SK-N-MC (cell line): Measurements from ENCODE around the gene MYO5A.
"Not testable (repeated sequence)": the region's sequence is repeated elsewhere in the genome, so short reads cannot be mapped to it uniquely, and the experiment has no call there.

ENCODE experiments used
- DNase-seq: peaks from one replicate; pipeline ENCODE4 v3.0.0-alpha.2; 2011; ENCODE audit warnings: low read depth, low spot score
- H3K27ac ChIP-seq: fragments of 200-600 bp; sonication (generic); 2 replicates; pipeline ENCODE4 v1.5.1; 2016; ENCODE audit warnings: mixed run types
- H3K36me3 ChIP-seq: fragments of 200-600 bp; sonication (generic); 2 replicates; pipeline ENCODE4 v1.6.1; 2017; ENCODE audit warnings: antibody characterized with exemption, low read length, mixed read lengths; ENCODE audit not compliant: insufficient read depth
- H3K4me3 ChIP-seq: fragments of 200-600 bp; sonication (generic); 2 replicates; pipeline ENCODE4 v1.5.1; 2016
- H3K9ac ChIP-seq: fragments of 200-600 bp; sonication (generic); 2 replicates; pipeline ENCODE4 v1.8.0; 2017; ENCODE audit warnings: mixed run types, mixed read lengths; ENCODE audit not compliant: insufficient read length
- H3K9me3 ChIP-seq: fragments of 200-600 bp; sonication (generic); 2 replicates; pipeline ENCODE4 v1.6.1; 2017; ENCODE audit warnings: low read depth, mild to moderate bottlenecking, antibody characterized with exemption, low read length, moderate library complexity, mixed read lengths
- EZH2 ChIP-seq: fragments of 200-600 bp; sonication (generic); IDR thresholded peaks from one replicate; pipeline ENCODE4 v1.6.1; 2017; ENCODE audit warnings: antibody characterized with exemption
- FOXP2 ChIP-seq: optimal IDR thresholded peaks from 2 replicates; pipeline ENCODE3; 2011; ENCODE audit warnings: mild to moderate bottlenecking, moderate library complexity; ENCODE audit not compliant: insufficient read depth; ENCODE audit errors: extremely low read length, control extremely low read depth
- POLR2AphosphoS5 ChIP-seq: IDR thresholded peaks from 2 replicates; pipeline ENCODE4 v1.6.1; 2012; ENCODE audit warnings: mild to moderate bottlenecking, low read depth, low read length, borderline replicate concordance

The MYO5A gene

GRCh38 chr15:52528564-52529340, at the start of gene MYO5A:
TSS of gene MYO5A (minus strand) at chr15:52528880. CDS start at chr15:52528806, 74 bp downstream.
- peak within 1 kb of the TSS; percentile 90 for H3K4me3 ChIP-seq
- no peaks in the 10 kb centered on the region for H3K36me3 ChIP-seq
- DNase-seq = no peak
- TF ChIP-seq FOXP2 (no peak), POLR2AphosphoS5 (no peak)
- H3K27ac ChIP-seq = no peak within 1 kb of the TSS
- H3K9ac ChIP-seq = peak within 1 kb of the TSS; percentile 68
- H3K9me3 ChIP-seq = no peaks in the 10 kb centered on the region

- Histone ChIP-seq H3K9me3 (no peaks in the 10 kb centered on the region), H3K36me3 (no peaks in the 10 kb centered on the region), H3K9ac (no peak overlapping the region), H3K27ac (no peak overlapping the region), H3K4me3 (no peak overlapping the region)
- DNase-seq = no peak
- TF ChIP-seq POLR2AphosphoS5 (no peak), FOXP2 (no peak)
Measured at GRCh38 chr15:52576692-52577091, 48.0 kb upstream of the MYO5A start.

GRCh38 chr15:52575573-52575972, 46.9 kb upstream of the MYO5A start:
- not testable (repeated sequence) for H3K9ac ChIP-seq, DNase-seq, H3K4me3 ChIP-seq, H3K27ac ChIP-seq, H3K9me3 ChIP-seq, H3K36me3 ChIP-seq

GRCh38 chr15:52575072-52575471, 46.4 kb upstream of the MYO5A start:
- Histone ChIP-seq H3K27ac (no peak overlapping the region), H3K9me3 (no peaks in the 10 kb centered on the region), H3K9ac (no peak overlapping the region), H3K4me3 (no peak overlapping the region), H3K36me3 (no peaks in the 10 kb centered on the region)
- TF ChIP-seq POLR2AphosphoS5 (no peak), FOXP2 (no peak)
- no peak for DNase-seq

GRCh38 chr15:52574623-52575022, 45.9 kb upstream of the MYO5A start:
- not testable (repeated sequence) for H3K4me3 ChIP-seq, H3K36me3 ChIP-seq, DNase-seq, H3K27ac ChIP-seq, H3K9ac ChIP-seq, H3K9me3 ChIP-seq

GRCh38 chr15:52568601-52569585, 40.2 kb upstream of the MYO5A start, which contains the start of gene ARPP19:
TSS of gene ARPP19 (minus strand) at chr15:52569030. CDS start at chr15:52568892, 138 bp downstream.
- H3K4me3 ChIP-seq = peak within 1 kb of the TSS; percentile 97
- peak; percentile 45 for DNase-seq
- peak within 1 kb of the TSS; percentile 83 for H3K27ac ChIP-seq
- H3K9ac ChIP-seq = peak within 1 kb of the TSS; percentile 93
- H3K36me3 ChIP-seq = peaks cover 15% of the 10 kb centered on the region
- no peak for TF ChIP-seq FOXP2
- TF ChIP-seq POLR2AphosphoS5 = peak; percentile 75
- no peak for TF ChIP-seq EZH2
- H3K9me3 ChIP-seq = no peaks in the 10 kb centered on the region

- DNase-seq = no peak
- H3K9ac ChIP-seq = peak overlapping the region; percentile 93
- H3K36me3 ChIP-seq = peaks cover 23% of the 10 kb centered on the region
- H3K4me3 ChIP-seq = peak overlapping the region; percentile 97
- H3K27ac ChIP-seq = peak overlapping the region; percentile 83
- no peaks in the 10 kb centered on the region for H3K9me3 ChIP-seq
- TF ChIP-seq FOXP2 = no peak
- no peak for TF ChIP-seq EZH2
- no peak for TF ChIP-seq POLR2AphosphoS5
Measured at GRCh38 chr15:52567871-52568600, 39.4 kb upstream of the MYO5A start.

- DNase-seq = no peak
- no peaks in the 10 kb centered on the region for H3K9me3 ChIP-seq
- peak overlapping the region; percentile 93 for H3K9ac ChIP-seq
- H3K4me3 ChIP-seq = peak overlapping the region; percentile 97
- no peak overlapping the region for H3K27ac ChIP-seq
- H3K36me3 ChIP-seq = peaks cover 29% of the 10 kb centered on the region
- TF ChIP-seq EZH2 = no peak
- no peak for TF ChIP-seq POLR2AphosphoS5
- TF ChIP-seq FOXP2 = no peak
Measured at GRCh38 chr15:52566889-52567288, 38.2 kb upstream of the MYO5A start.

- not testable (repeated sequence) for H3K4me3 ChIP-seq, H3K27ac ChIP-seq, H3K9ac ChIP-seq, DNase-seq, H3K9me3 ChIP-seq
- peaks cover 35% of the 10 kb centered on the region for H3K36me3 ChIP-seq
Measured at GRCh38 chr15:52565417-52566358, 37.0 kb upstream of the MYO5A start.
